ENCODE measurements around the gene EXPH5. TPM values are rescaled to one million over a fixed set of nuclear protein-coding genes. Genes with fewer than 3 reads are reported as not detected.

EXPH5 gene
- total RNA-seq, 4 donors from 2014 or later, result 1.4 to 1.8 (median 1.6) TPM

- Histone ChIP-seq H3K27ac (replicated peaks in 1 of 4) (no peak overlapping the region), H3K27me3 (no peaks in the 10 kb centered on the region)
- intact Hi-C loops (cut with DNase I), result no loop called here
These were observed 33.7 kb downstream of the EXPH5 start for GRCh38 chr11:108559904-108560303.

GRCh38 chr11:108559340-108559739 is 34.2 kb downstream of the EXPH5 start:
- Histone ChIP-seq H3K4me1 (peaks cover 0 to 11% (median 3%) of the 10 kb centered on the region in 4 donors), H3K4me3 (no peak overlapping the region), H3K27ac (replicated peaks in 1 of 4) (no peak overlapping the region), H3K36me3 (no peaks in the 10 kb centered on the region), H3K9me3 (no peaks in the 10 kb centered on the region), H3K27me3 (no peaks in the 10 kb centered on the region)
- 21% methylated on average over 2 of the region's 2 CpGs for WGBS
- intact Hi-C loops (cut with DNase I), result no loop called here
- no peak for DNase-seq (ENCODE audit: extremely low spot score)
- TF ChIP-seq EP300 (IDR thresholded peaks at IDR 0.05) (no peak), CTCF (IDR thresholded peaks at IDR 0.05) (no peak)

More at GRCh38 chr11:108559904-108560303, 33.7 kb downstream of the EXPH5 start:
- TF ChIP-seq CTCF (IDR thresholded peaks at IDR 0.05) (no peak), EP300 (IDR thresholded peaks at IDR 0.05) (no peak), POLR2A (IDR thresholded peaks at IDR 0.05; ENCODE audit: low read depth) (no peak), POLR2AphosphoS5 (IDR thresholded peaks at IDR 0.05) (no peak)
- DNase-seq (ENCODE audit: extremely low spot score), result no peak
- no peak overlapping the region for H3K4me3 ChIP-seq
- H3K4me1 ChIP-seq, result peaks cover 0 to 11% (median 3%) of the 10 kb centered on the region in 4 donors
- no peaks in the 10 kb centered on the region for H3K36me3 ChIP-seq
- WGBS, result 73% methylated on average over 2 of the region's 2 CpGs
- H3K9me3 ChIP-seq, result no peaks in the 10 kb centered on the region

GRCh38 chr11:108558222-108558621 is 35.3 kb downstream of the EXPH5 start:
- peak; percentile 47 for DNase-seq (ENCODE audit: extremely low spot score)
- intact Hi-C loops (cut with DNase I), result no loop called here
- no peak overlapping the region for H3K4me3 ChIP-seq
- TF ChIP-seq POLR2AphosphoS5 (IDR thresholded peaks at IDR 0.05) (no peak), POLR2A (IDR thresholded peaks at IDR 0.05; ENCODE audit: low read depth) (no peak), EP300 (IDR thresholded peaks at IDR 0.05) (no peak), CTCF (IDR thresholded peaks at IDR 0.05) (no peak)
- no peaks in the 10 kb centered on the region for H3K9me3 ChIP-seq
- WGBS, result 97% methylated on average over 2 of the region's 2 CpGs
- H3K4me1 ChIP-seq, result peaks cover 0 to 11% (median 3%) of the 10 kb centered on the region in 4 donors
- H3K36me3 ChIP-seq, result no peaks in the 10 kb centered on the region
- no peak overlapping the region for H3K27ac ChIP-seq (replicated peaks in 1 of 4)
- no peaks in the 10 kb centered on the region for H3K27me3 ChIP-seq

GRCh38 chr11:108556019-108556418 is 37.5 kb downstream of the EXPH5 start:
- intact Hi-C loops (cut with DNase I), result no loop called here
- no peaks in the 10 kb centered on the region for H3K9me3 ChIP-seq
- WGBS, result 61% methylated on average over 2 of the region's 2 CpGs
- no peak overlapping the region for H3K27ac ChIP-seq (replicated peaks in 1 of 4)
- no peaks in the 10 kb centered on the region for H3K36me3 ChIP-seq
- no peak for DNase-seq (ENCODE audit: extremely low spot score)
- no peaks in the 10 kb centered on the region for H3K27me3 ChIP-seq
- TF ChIP-seq CTCF (IDR thresholded peaks at IDR 0.05) (no peak), POLR2AphosphoS5 (IDR thresholded peaks at IDR 0.05) (no peak), EP300 (IDR thresholded peaks at IDR 0.05) (no peak), POLR2A (IDR thresholded peaks at IDR 0.05; ENCODE audit: low read depth) (no peak)
- H3K4me1 ChIP-seq, result peaks cover 0 to 10% (median 9%) of the 10 kb centered on the region in 4 donors
- H3K4me3 ChIP-seq, result no peak overlapping the region

All from esophagus muscularis mucosa (tissue), 4 donors.